Neural crest cell (in vitro differentiated cells): ENCODE results near the gene SLC26A3. TPM values are rescaled to one million over a fixed set of nuclear protein-coding genes. Genes with fewer than 3 reads are reported as not detected.

Experiments
- DNase-seq: peaks from one replicate; pipeline ENCODE4 v3.0.0; 2021; ENCODE audit warnings: low read depth, mixed read lengths, low spot score
- H3K27ac Mint-ChIP-seq: one replicate; pipeline ENCODE4 v1.8.0; 2021; ENCODE audit warnings: mild to moderate bottlenecking, mixed read lengths; ENCODE audit not compliant: unreplicated experiment
- H3K27me3 Mint-ChIP-seq: 2 replicates; pipeline ENCODE4 v1.8.0; 2021; ENCODE audit warnings: low read depth, mild to moderate bottlenecking, mixed read lengths
- H3K36me3 Mint-ChIP-seq: 2 replicates; pipeline ENCODE4 v1.8.0; 2021; ENCODE audit warnings: low read depth, mild to moderate bottlenecking, mixed read lengths
- H3K4me1 Mint-ChIP-seq: 2 replicates; pipeline ENCODE4 v1.8.0; 2021; ENCODE audit warnings: mixed read lengths
- H3K4me3 Mint-ChIP-seq: one replicate; pipeline ENCODE4 v1.8.0; 2021; ENCODE audit warnings: mild to moderate bottlenecking, mixed read lengths
- H3K9me3 Mint-ChIP-seq: 2 replicates; pipeline ENCODE4 v1.8.0; 2021; ENCODE audit warnings: mixed read lengths
- CTCF ChIP-seq: fragments of 200-600 bp; sonication (generic); conservative IDR thresholded peaks from 2 replicates; pipeline ENCODE4 v1.5.0; 2021; ENCODE audit warnings: antibody characterized with exemption, mild to moderate bottlenecking
- total RNA-seq: library from RNA; stranded (reverse); gene quantifications from 2 replicates; pipeline ENCODE4 v1.2.1, GENCODE V29; 2021

The SLC26A3 gene
- total RNA-seq, 1 donor from 2014 or later, result not detected

GRCh38 chr7:107799647-107800264, 3.3 kb downstream of the SLC26A3 start:
- no peak for DNase-seq
- no peak for TF ChIP-seq CTCF
- Mint-ChIP-seq H3K4me1 (no peaks in the 10 kb centered on the region), H3K27ac (no peak overlapping the region), H3K9me3 (no peaks in the 10 kb centered on the region), H3K36me3 (no peaks in the 10 kb centered on the region), H3K4me3 (no peak overlapping the region), H3K27me3 (peaks cover 10% of the 10 kb centered on the region)

- Mint-ChIP-seq H3K4me1 (no peaks in the 10 kb centered on the region), H3K9me3 (peaks cover 4% of the 10 kb centered on the region), H3K4me3 (no peak overlapping the region), H3K36me3 (no peaks in the 10 kb centered on the region), H3K27me3 (peaks cover 9% of the 10 kb centered on the region), H3K27ac (no peak overlapping the region)
- TF ChIP-seq CTCF, result no peak
- no peak for DNase-seq
These were observed 10.7 kb downstream of the SLC26A3 start for GRCh38 chr7:107792364-107792763.

DNA sequence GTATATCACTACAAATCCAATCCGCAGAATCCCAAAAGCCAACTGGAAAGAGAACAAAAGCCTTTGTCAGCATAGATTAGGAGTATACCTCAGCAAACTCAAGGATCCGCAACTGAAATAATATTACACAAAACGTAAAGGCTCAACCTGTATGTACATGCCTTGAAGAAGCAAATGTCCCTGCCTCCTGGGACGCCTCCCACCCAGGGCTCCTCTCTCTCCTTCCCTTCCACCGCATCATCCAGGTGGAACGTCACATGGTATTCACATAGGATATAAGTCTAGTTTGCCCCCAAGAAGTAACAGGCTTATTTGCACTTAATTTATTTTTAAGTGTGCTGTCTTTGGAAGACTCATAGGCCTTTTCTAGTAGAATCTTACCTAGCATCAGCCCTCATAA, 13.4 kb downstream of the SLC26A3 start:
- Mint-ChIP-seq H3K9me3 (peaks cover 4% of the 10 kb centered on the region), H3K4me3 (no peak overlapping the region), H3K36me3 (no peaks in the 10 kb centered on the region), H3K27ac (no peak overlapping the region), H3K27me3 (peaks cover 9% of the 10 kb centered on the region), H3K4me1 (no peaks in the 10 kb centered on the region)
- DNase-seq, result no peak
- no peak for TF ChIP-seq CTCF

DNA sequence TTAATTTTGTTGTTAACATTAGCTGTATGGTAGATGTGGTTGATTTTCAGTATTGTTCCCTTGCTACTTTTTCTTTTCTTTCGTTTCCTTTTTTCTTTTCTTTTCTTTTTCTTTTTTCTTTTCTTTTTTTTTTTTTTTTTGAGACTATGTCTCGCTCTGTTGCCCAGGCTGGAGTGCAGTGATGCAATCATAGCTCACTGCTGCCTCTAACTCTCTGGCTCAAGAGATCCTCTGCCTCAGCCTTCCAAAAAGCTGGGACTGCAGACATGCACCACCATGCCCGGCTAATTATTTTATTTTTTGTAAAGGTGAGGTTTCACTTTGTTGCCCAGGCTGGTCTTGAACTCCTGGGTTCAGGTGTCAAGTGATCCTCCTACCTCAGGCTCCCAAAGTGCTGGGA, 14.4 kb downstream of the SLC26A3 start:
- Mint-ChIP-seq H3K36me3 (no peaks in the 10 kb centered on the region), H3K4me1 (no peaks in the 10 kb centered on the region), H3K4me3 (no peak overlapping the region), H3K9me3 (peaks cover 4% of the 10 kb centered on the region), H3K27me3 (peaks cover 2% of the 10 kb centered on the region), H3K27ac (no peak overlapping the region)
- DNase-seq, result no peak
- TF ChIP-seq CTCF, result no peak

GRCh38 chr7:107788216-107788615, 14.8 kb downstream of the SLC26A3 start:
- no peak for DNase-seq
- Mint-ChIP-seq H3K4me1 (no peaks in the 10 kb centered on the region), H3K36me3 (no peaks in the 10 kb centered on the region), H3K27me3 (peaks cover under 1% of the 10 kb centered on the region), H3K4me3 (no peak overlapping the region), H3K9me3 (peaks cover 2% of the 10 kb centered on the region), H3K27ac (no peak overlapping the region)
- TF ChIP-seq CTCF, result no peak
